K562 (cell line): ENCODE measurements around the gene PLXDC1. TPM values are rescaled to one million over a fixed set of nuclear protein-coding genes. Genes with fewer than 3 reads are reported as not detected.

Source experiments
- ATAC-seq: fragments of 200-7000 bp; cut with Tn5 transposase; 3 replicates; pipeline ENCODE4 v1.9.1; 2020; ENCODE audit warnings: moderate library complexity
- BruUV-seq: library from RNA; stranded (reverse); fragments of 400-500 nt; replicated peaks from 2 replicates; lab custom pipeline; 2021; lab: Mats Ljungman, UMichigan
- CTCF ChIA-PET: fragments of 300-600 bp; formaldehyde crosslinking; extraction: SDS; loops from one replicate; lab custom pipeline; 2021; ENCODE audit warnings: low intra/inter-chr PET ratio; lab: Yijun Ruan, JAX
- POLR2A ChIA-PET: fragments of 300-600, 350-650 bp; sonication (Branson Sonifier 250); formaldehyde crosslinking; extraction: SDS; loops from one replicate; lab custom pipeline; 2021; ENCODE audit warnings: antibody characterized with exemption, inconsistent platforms; lab: Yijun Ruan, JAX
- DNase-seq, 4 experiments: peaks; one replicate each; pipeline versions ENCODE4 v3.0.0 to v3.0.0-alpha.2; 2011 to 2018; ENCODE audit warnings: low spot score in 3 of 4, mixed read lengths in 3 of 4; ENCODE audit errors: extremely low read depth in 1 of 4
- FAIRE-seq: peaks from 2 replicates; lab custom pipeline; 2011; peaks lifted over from hg19 to GRCh38; lab: Jason Lieb, UNC
- H2AFZ ChIP-seq: 2 replicates; pipeline ENCODE4 v1.6.0; 2011; ENCODE audit warnings: low read depth, low read length, control low read depth, inconsistent platforms
- H3K27ac ChIP-seq: fragments of 200-600 bp; 3 replicates; pipeline ENCODE4 v1.8.0; 2011; ENCODE audit warnings: low read depth, mild to moderate bottlenecking, control low read depth, inconsistent platforms, low read length, moderate library complexity, mixed read lengths; ENCODE audit errors: extremely low read depth
- H3K27me3 ChIP-seq, 2 experiments: fragments of 300-600 bp in 1 of 2; 2 replicates in 1 of 2; 3 replicates in 1 of 2; pipeline versions ENCODE4 v1.6.0 to v1.8.0; 2011; ENCODE audit warnings: inconsistent platforms in 2 of 2, low read length in 2 of 2, mild to moderate bottlenecking in 1 of 2, mixed read lengths in 1 of 2, moderate library complexity in 1 of 2; ENCODE audit not compliant: control insufficient read depth in 2 of 2, insufficient read depth in 2 of 2
- H3K36me3 ChIP-seq: fragments of 300-600 bp; 3 replicates; pipeline ENCODE4 v1.8.0; 2011; ENCODE audit warnings: mild to moderate bottlenecking, low read length, inconsistent platforms; ENCODE audit not compliant: control insufficient read depth, insufficient read depth
- H3K4me1 ChIP-seq, 2 experiments: fragments of 200-600 bp in 1 of 2; replicated peaks in 1 of 2; 2 replicates in 1 of 2; 3 replicates in 1 of 2; pipeline versions ENCODE4 v1.5.1 to v1.8.0; 2011; ENCODE audit warnings: inconsistent platforms in 2 of 2, low read length in 2 of 2, mild to moderate bottlenecking in 1 of 2, mixed read lengths in 1 of 2, moderate library complexity in 1 of 2; ENCODE audit not compliant: control insufficient read depth in 2 of 2, insufficient read depth in 2 of 2
- H3K4me2 ChIP-seq: 2 replicates; pipeline ENCODE4 v1.6.1; 2011; ENCODE audit warnings: low read length, control low read depth, inconsistent platforms, mixed read lengths; ENCODE audit not compliant: insufficient read depth
- H3K4me3 ChIP-seq: fragments of 200-600 bp; sonication (generic), shearing (Covaris generic); 2 replicates; pipeline ENCODE4 v1.5.1; 2016; ENCODE audit warnings: control low read depth, inconsistent platforms
- H3K79me2 ChIP-seq: fragments of 200-600 bp; 3 replicates; pipeline ENCODE4 v1.8.0; 2011; ENCODE audit warnings: low read length, inconsistent platforms; ENCODE audit not compliant: control insufficient read depth, insufficient read depth
- H3K9ac ChIP-seq, 2 experiments: 2 replicates each; pipeline versions ENCODE4 v1.6.0 to v1.6.1; 2011; ENCODE audit warnings: low read depth in 2 of 2, low read length in 2 of 2, control low read depth in 1 of 2, inconsistent platforms in 1 of 2, mild to moderate bottlenecking in 1 of 2, mixed read lengths in 1 of 2; ENCODE audit not compliant: insufficient read depth in 1 of 2
- H3K9me1 ChIP-seq: one replicate; pipeline ENCODE4 v1.6.0; 2011; ENCODE audit warnings: inconsistent platforms, mild to moderate bottlenecking, low read length, moderate library complexity; ENCODE audit not compliant: control insufficient read depth, insufficient read depth
- H3K9me3 ChIP-seq: replicated peaks from 2 replicates; pipeline ENCODE4 v1.5.1; 2011; ENCODE audit warnings: low read depth, low read length, inconsistent platforms; ENCODE audit not compliant: control insufficient read depth, insufficient read depth
- H4K20me1 ChIP-seq: replicated peaks from 2 replicates; pipeline ENCODE4 v1.6.1; 2011; ENCODE audit warnings: low read length, inconsistent platforms, mixed read lengths; ENCODE audit not compliant: control insufficient read depth, insufficient read depth
- EGR1 ChIP-seq: fragments of 450-650 bp; conservative IDR thresholded peaks from 2 replicates; pipeline ENCODE4 v1.6.1; 2017; ENCODE audit warnings: mild to moderate bottlenecking
- WGBS: fragments of 100-300 bp; shearing (Covaris generic); methylation state at CpG from one replicate; pipeline ENCODE4 v1.1.6; 2016; ENCODE audit warnings: low coverage, mixed read lengths; ENCODE audit not compliant: insufficient coverage; ENCODE audit errors: missing lambda C conversion rate; 5-methylcytosine and 5-hydroxymethylcytosine counted together
- in situ Hi-C: fragments of 300-500 bp; cut with MboI; formaldehyde crosslinking; loops from 4 replicates; pipeline ENCODE4 v1.15.0; 2018; ENCODE audit warnings: inconsistent platforms, mixed read lengths
- intact Hi-C: fragments of 100-400 bp; cut with micrococcal nuclease; formaldehyde crosslinking; loops from 2 replicates; pipeline ENCODE4 v1.14.2; 2022
- polyA plus RNA-seq, 8 experiments: library from polyadenylated mRNA; depleted of rRNA in 4 of 8; stranded (reverse) in 5 of 8; unstranded in 3 of 8; fragments of >200 nt; fragmentation: Nextera tagmentation in 2 of 8; fragmentation: Illumina TruSeq in 1 of 8; extraction: Ambion mirVana in 2 of 8; extraction: Trizol in 1 of 8; gene quantifications; 2 replicates each; pipeline versions ENCODE4 v1.2.1 to v1.2.3, GENCODE V29; 2011 to 2014; ENCODE audit warnings: inconsistent platforms in 1 of 8, missing spikeins in 1 of 8
- total RNA-seq, 7 experiments: library from RNA; depleted of rRNA in 6 of 7; stranded (reverse); fragments of >200 nt in 6 of 7; fragmentation: Illumina TruSeq in 2 of 7; extraction: Trizol in 2 of 7; gene quantifications; 2 replicates each; pipeline versions ENCODE4 v1.2.1 to v1.2.3, GENCODE V29; 2011 to 2021; ENCODE audit warnings: low replicate concordance in 1 of 7
- TF ChIP-seq, protein P1 (sequence below): fragments of 450-650 bp; formaldehyde crosslinking; conservative IDR thresholded peaks from 2 replicates; pipeline ENCODE4 v1.4.0; 2022; ENCODE audit warnings: mild to moderate bottlenecking, missing genetic modification characterization
- TF ChIP-seq, protein P2 (sequence below): fragments of 450-650 bp; IDR thresholded peaks from 2 replicates; pipeline ENCODE4 v1.6.1; 2016; ENCODE audit warnings: missing biosample characterization, missing genetic modification characterization
- TF ChIP-seq, protein P3 (sequence below), 2 experiments: fragments of 200-800 bp in 1 of 2; sonication (Bioruptor generic) in 1 of 2; sonication (generic) in 1 of 2; formaldehyde crosslinking in 1 of 2; IDR thresholded peaks in 1 of 2; conservative IDR thresholded peaks in 1 of 2; 2 replicates each; pipeline versions ENCODE4 v1.5.0 to v1.6.1; 2016 to 2020; ENCODE audit warnings: missing compliant biosample characterization in 1 of 2, missing genetic modification characterization in 1 of 2, missing genetic modification reagents in 1 of 2

Gene PLXDC1
- total and polyA plus RNA-seq, 9 of the 15 experiments (the other 6 are each of a cell fraction or from before 2014, with no cell fraction given), result not detected

DNA sequence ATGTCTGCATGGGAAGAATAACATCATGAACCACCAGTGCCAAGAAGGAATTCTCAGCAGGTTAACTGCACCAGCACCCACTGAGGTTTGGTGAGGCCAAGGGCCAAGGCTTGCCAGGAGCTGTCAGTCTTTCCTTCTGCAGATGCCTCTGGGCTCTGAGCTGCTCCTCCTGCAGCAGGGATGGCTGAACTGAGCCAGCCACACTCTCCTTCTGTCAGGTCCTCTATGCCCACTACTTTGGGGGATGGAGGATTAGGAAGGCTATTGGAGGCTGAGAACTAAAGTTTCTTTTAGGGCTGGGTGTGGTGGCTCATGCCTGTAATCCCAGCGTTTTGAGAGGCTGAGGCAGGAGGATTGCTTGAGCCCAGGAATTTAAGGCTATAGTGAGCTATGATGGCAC lies 71.6 kb downstream of the PLXDC1 start:
- BruUV-seq, result no TSS peak
- no peak for DNase-seq
- no peak for FAIRE-seq
- intact Hi-C loops, result no loop called here
- 0 out of 5 replicates have a peak, but pooled peaks cover 0 to 4% of the 10 kb centered on the region in 2 experiments for H3K4me1 ChIP-seq
- WGBS, result 0% methylated on average over 1 of the region's 1 CpG
- no peak for ATAC-seq
- no peaks in the 10 kb centered on the region for H3K9me3 ChIP-seq
- H3K9ac ChIP-seq, result no peak overlapping the region
- H4K20me1 ChIP-seq, result peaks cover 6% of the 10 kb centered on the region; the same call in 1 of the 2 replicates
- ChIA-PET CTCF (no interaction called here), POLR2A (interaction anchor here (1.2 kb wide), 1 partner anchor 179 kb away, joined by 3 read pairs; no protein-coding TSS in a partner anchor)
- in situ Hi-C loops, result no loop called here
- peaks cover 3% of the 10 kb centered on the region for H3K9me1 ChIP-seq
- no peaks in the 10 kb centered on the region for H3K79me2 ChIP-seq
- H2AFZ ChIP-seq, result no peak overlapping the region
- no peaks in the 10 kb centered on the region for H3K36me3 ChIP-seq
- no peak overlapping the region for H3K4me2 ChIP-seq
- H3K27ac ChIP-seq, result no peak overlapping the region
- TF ChIP-seq, protein P1, sequence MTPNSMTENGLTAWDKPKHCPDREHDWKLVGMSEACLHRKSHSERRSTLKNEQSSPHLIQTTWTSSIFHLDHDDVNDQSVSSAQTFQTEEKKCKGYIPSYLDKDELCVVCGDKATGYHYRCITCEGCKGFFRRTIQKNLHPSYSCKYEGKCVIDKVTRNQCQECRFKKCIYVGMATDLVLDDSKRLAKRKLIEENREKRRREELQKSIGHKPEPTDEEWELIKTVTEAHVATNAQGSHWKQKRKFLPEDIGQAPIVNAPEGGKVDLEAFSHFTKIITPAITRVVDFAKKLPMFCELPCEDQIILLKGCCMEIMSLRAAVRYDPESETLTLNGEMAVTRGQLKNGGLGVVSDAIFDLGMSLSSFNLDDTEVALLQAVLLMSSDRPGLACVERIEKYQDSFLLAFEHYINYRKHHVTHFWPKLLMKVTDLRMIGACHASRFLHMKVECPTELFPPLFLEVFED (CRISPR knock-in tag), result no peak
- TF ChIP-seq, protein P2, sequence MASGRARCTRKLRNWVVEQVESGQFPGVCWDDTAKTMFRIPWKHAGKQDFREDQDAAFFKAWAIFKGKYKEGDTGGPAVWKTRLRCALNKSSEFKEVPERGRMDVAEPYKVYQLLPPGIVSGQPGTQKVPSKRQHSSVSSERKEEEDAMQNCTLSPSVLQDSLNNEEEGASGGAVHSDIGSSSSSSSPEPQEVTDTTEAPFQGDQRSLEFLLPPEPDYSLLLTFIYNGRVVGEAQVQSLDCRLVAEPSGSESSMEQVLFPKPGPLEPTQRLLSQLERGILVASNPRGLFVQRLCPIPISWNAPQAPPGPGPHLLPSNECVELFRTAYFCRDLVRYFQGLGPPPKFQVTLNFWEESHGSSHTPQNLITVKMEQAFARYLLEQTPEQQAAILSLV, result no peak
- TF ChIP-seq, protein P3, sequence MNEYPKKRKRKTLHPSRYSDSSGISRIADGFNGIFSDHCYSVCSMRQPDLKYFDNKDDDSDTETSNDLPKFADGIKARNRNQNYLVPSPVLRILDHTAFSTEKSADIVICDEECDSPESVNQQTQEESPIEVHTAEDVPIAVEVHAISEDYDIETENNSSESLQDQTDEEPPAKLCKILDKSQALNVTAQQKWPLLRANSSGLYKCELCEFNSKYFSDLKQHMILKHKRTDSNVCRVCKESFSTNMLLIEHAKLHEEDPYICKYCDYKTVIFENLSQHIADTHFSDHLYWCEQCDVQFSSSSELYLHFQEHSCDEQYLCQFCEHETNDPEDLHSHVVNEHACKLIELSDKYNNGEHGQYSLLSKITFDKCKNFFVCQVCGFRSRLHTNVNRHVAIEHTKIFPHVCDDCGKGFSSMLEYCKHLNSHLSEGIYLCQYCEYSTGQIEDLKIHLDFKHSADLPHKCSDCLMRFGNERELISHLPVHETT (CRISPR knock-in tag; conservative IDR thresholded peaks at IDR 0.05 in 1 of 2, IDR thresholded peaks at IDR 0.05 in 1 of 2), result no peak
- no peak for TF ChIP-seq EGR1
- no peak overlapping the region for H3K4me3 ChIP-seq
- peaks cover 18 to 56% of the 10 kb centered on the region in 2 experiments for H3K27me3 ChIP-seq
